ENCODE results near the gene CXCR6.

CXCR6 gene

GRCh38 chr3:45968706-45969105 is 25.4 kb downstream of the CXCR6 start:
- no peak for DNase-seq (ENCODE audit: low read depth)

GRCh38 chr3:45969116-45969515 is 25.9 kb downstream of the CXCR6 start:
- DNase-seq (ENCODE audit: low read depth), result no peak

- DNase-seq (ENCODE audit: low read depth), result no peak
Measured at GRCh38 chr3:45969953-45970352, 26.7 kb downstream of the CXCR6 start.

- no peak for DNase-seq (ENCODE audit: low read depth)
Measured at GRCh38 chr3:45972534-45973402, 29.5 kb downstream of the CXCR6 start.

GRCh38 chr3:45974686-45975085 is 31.4 kb downstream of the CXCR6 start:
- DNase-seq (ENCODE audit: low read depth), result no peak

- no peak for DNase-seq (ENCODE audit: low read depth)
Measured at GRCh38 chr3:45975686-45976085, 32.4 kb downstream of the CXCR6 start.

GRCh38 chr3:45976191-45977091 is 33.2 kb downstream of the CXCR6 start:
- DNase-seq (ENCODE audit: low read depth), result no peak

- no peak for DNase-seq (ENCODE audit: low read depth)
Measured at GRCh38 chr3:45978006-45978761, 34.9 kb downstream of the CXCR6 start.

- no peak for DNase-seq (ENCODE audit: low read depth)
Measured at GRCh38 chr3:45979378-45979777, 36.1 kb downstream of the CXCR6 start.

- DNase-seq (ENCODE audit: low read depth), result no peak
Measured at GRCh38 chr3:45980229-45980813, 37.1 kb downstream of the CXCR6 start.

GRCh38 chr3:45980819-45981218 is 37.6 kb downstream of the CXCR6 start:
- DNase-seq (ENCODE audit: low read depth), result no peak

GRCh38 chr3:45981346-45982074 is 38.2 kb downstream of the CXCR6 start:
- DNase-seq (ENCODE audit: low read depth), result no peak

GRCh38 chr3:45983770-45984169 is 40.5 kb downstream of the CXCR6 start:
- no peak for DNase-seq (ENCODE audit: low read depth)

- no peak for DNase-seq (ENCODE audit: low read depth)
Measured at GRCh38 chr3:45984331-45985312, 41.4 kb downstream of the CXCR6 start.

GRCh38 chr3:45985532-45986302 is 42.5 kb downstream of the CXCR6 start:
- no peak for DNase-seq (ENCODE audit: low read depth)

GRCh38 chr3:45986303-45986982 is 43.2 kb downstream of the CXCR6 start:
- no peak for DNase-seq (ENCODE audit: low read depth)

GRCh38 chr3:45987368-45988291 is 44.4 kb downstream of the CXCR6 start:
- DNase-seq (ENCODE audit: low read depth), result no peak

Data from stimulated activated CD8-positive, alpha-beta memory T cell treated with anti-CD3 and anti-CD28 coated beads, Interleukin-4, amount 100 ng/mL, for 24 hours (primary cell).